Erythroblast (primary cell): ENCODE results near the gene SNX10.

Experiments used
- GATA1 ChIP-seq: IDR thresholded peaks from 2 replicates; pipeline ENCODE4 v1.6.1; 2011; ENCODE audit warnings: low read depth, mild to moderate bottlenecking, control low read depth, low read length, moderate library complexity
- POLR2A ChIP-seq: IDR thresholded peaks from 2 replicates; pipeline ENCODE4 v1.6.1; 2011; ENCODE audit warnings: mild to moderate bottlenecking, low read length

- no peak for TF ChIP-seq POLR2A
- TF ChIP-seq GATA1, result no peak
Measured at GRCh38 chr7:26293569-26294308, 2.1 kb downstream of the SNX10 start.
